ENCODE measurements around the gene KIF6.
"Not testable (repeated sequence)": the region's sequence is repeated elsewhere in the genome, so short reads cannot be mapped to it uniquely, and the experiment has no call there.

KIF6 gene

DNA sequence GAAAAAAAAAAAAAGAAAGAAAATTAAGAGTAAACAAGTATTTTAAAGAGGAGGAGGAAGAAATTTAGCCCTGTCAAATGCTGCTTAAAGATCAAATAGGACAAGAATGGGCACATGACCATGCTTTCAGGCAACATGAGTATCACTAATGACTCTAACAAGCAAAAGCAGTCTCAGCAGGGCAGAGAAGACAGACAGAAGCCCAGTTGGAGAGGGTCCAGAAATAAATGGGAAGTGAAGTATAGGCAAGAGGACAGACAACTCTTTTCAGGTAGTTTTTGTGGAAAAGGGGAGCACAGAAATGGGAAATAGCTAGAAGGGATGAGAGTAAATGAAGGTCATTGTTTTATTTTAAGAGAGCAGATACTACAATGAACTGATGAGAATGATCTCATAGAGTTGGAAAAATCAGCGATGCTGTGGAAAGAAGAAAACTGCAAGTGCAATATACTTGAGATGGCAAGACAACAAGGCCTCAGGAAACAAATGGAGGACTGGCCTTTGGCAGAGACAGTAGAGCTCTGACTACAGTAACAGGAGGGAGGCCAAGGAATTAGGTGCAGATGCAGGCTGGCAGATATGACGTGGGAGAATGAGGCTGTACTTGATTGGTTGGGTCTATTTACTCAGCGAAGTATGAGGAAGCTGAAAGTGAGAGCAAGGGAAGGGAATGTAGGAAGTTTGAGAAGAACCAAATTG lies 40.3 kb downstream of the KIF6 start:
- TF ChIP-seq, protein P1, sequence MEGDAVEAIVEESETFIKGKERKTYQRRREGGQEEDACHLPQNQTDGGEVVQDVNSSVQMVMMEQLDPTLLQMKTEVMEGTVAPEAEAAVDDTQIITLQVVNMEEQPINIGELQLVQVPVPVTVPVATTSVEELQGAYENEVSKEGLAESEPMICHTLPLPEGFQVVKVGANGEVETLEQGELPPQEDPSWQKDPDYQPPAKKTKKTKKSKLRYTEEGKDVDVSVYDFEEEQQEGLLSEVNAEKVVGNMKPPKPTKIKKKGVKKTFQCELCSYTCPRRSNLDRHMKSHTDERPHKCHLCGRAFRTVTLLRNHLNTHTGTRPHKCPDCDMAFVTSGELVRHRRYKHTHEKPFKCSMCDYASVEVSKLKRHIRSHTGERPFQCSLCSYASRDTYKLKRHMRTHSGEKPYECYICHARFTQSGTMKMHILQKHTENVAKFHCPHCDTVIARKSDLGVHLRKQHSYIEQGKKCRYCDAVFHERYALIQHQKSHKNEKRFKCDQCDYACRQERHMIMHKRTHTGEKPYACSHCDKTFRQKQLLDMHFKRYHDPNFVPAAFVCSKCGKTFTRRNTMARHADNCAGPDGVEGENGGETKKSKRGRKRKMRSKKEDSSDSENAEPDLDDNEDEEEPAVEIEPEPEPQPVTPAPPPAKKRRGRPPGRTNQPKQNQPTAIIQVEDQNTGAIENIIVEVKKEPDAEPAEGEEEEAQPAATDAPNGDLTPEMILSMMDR (conservative IDR thresholded peaks at IDR 0.05; ENCODE audit: low read length) = no peak
- peak; percentile 81 for DNase-seq (ENCODE audit: low read depth)
- no peak overlapping the region for H3K4me3 ChIP-seq (ENCODE audit: low read length)

DNA sequence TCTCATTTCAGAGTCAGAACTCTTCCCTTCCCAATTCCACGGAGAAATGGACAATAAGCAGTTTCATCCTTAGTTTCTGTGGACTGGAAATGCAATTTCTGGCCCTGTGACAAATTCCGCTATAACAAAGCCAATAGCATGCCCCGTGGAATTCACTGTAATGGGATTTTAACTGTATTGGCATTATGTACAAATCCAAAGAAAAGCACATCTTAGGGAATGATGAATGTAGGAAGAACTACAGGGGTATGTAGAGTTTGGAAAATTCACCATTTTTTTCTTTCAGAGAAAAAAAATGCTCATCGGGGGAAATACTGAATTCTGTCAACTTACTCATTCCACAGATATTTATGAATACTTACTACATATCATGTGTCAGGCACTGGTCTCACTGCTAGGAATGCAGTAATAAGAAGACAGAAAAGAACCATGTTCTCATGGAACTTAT lies 43.5 kb downstream of the KIF6 start:
- peak; percentile 44 for DNase-seq (ENCODE audit: low read depth)
- H3K4me3 ChIP-seq (ENCODE audit: low read length) = no peak overlapping the region
- TF ChIP-seq, protein P1 (conservative IDR thresholded peaks at IDR 0.05; ENCODE audit: low read length) = no peak

DNA sequence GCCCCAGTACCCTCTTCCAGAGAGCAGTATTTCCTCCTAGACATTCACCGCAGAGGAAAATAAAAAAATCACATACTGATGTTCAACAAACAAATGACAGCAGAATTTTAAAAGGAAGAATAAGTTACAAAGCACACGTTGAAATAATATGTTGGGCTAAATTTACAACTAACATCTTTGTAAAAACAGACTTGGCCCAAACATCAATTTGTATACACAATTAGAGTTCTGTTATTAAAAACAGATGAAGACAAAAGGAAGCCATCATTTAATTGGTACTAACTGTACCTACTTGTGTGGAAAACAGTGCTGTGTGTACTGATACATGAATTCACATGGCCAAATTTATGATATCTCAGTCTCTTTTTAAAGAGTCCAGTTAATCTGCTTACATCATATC lies 46.3 kb downstream of the KIF6 start:
- TF ChIP-seq, protein P1 (conservative IDR thresholded peaks at IDR 0.05; ENCODE audit: low read length) = no peak
- no peak overlapping the region for H3K4me3 ChIP-seq (ENCODE audit: low read length)
- no peak for DNase-seq (ENCODE audit: low read depth)

DNA sequence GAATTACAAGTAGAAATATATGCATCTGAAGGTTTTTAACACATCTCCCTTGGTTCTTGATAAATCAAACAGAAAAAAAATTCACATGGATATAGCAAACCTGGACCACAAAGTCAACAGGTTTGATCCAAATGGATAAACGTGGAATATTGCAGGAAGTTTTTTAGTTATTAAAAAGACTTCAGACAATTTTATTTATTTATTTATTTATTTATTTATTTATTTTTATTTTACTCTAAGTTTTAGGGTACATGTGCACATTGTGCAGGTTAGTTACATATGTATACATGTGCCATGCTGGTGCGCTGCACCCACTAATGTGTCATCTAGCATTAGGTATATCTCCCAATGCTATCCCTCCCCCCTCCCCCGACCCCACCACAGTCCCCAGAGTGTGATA lies 47.9 kb downstream of the KIF6 start:
- H3K4me3 ChIP-seq (ENCODE audit: low read length); DNase-seq (ENCODE audit: low read depth): not testable (repeated sequence)

DNA sequence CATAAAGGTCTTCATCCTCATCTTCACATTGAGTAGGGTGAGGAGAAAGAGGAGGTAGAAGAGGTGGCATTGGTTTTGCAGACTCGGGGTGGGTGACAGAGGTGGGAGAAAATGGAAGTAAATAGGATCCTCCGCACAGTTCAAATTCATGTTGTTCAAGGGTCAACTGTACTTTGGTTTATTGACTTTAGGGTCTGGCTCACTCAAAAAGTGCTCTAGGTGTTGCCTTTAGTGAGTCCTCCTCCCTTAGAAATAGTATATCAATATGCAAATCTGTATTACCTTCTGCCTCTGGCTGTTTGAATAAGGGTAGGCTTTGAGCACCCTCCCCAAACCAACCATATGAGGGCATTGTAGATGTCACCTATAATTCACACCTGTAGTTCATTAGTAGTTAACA lies 54.7 kb downstream of the KIF6 start:
- TF ChIP-seq, protein P1 (conservative IDR thresholded peaks at IDR 0.05; ENCODE audit: low read length) = no peak
- DNase-seq (ENCODE audit: low read depth) = no peak
- H3K4me3 ChIP-seq (ENCODE audit: low read length) = no peak overlapping the region

DNA sequence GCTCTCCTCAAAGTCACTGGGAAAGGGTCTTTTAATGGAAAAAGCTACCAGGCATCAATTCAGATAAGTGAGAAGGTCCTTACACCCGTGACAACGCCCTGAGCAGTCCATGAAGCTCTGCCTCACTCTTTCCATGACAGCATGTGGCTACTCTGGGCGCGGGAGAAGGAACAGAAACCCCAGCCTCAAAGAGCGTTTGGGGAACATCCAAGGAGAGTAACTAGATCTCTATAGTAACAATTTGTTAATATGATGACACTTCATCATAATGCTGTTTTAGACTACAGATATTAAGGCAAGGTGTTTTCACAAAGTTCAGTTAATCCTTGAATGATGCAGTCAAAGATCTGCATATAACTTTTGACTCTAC lies 55.2 kb downstream of the KIF6 start:
- TF ChIP-seq, protein P1 (conservative IDR thresholded peaks at IDR 0.05; ENCODE audit: low read length) = no peak
- H3K4me3 ChIP-seq (ENCODE audit: low read length) = no peak overlapping the region
- DNase-seq (ENCODE audit: low read depth) = no peak

DNA sequence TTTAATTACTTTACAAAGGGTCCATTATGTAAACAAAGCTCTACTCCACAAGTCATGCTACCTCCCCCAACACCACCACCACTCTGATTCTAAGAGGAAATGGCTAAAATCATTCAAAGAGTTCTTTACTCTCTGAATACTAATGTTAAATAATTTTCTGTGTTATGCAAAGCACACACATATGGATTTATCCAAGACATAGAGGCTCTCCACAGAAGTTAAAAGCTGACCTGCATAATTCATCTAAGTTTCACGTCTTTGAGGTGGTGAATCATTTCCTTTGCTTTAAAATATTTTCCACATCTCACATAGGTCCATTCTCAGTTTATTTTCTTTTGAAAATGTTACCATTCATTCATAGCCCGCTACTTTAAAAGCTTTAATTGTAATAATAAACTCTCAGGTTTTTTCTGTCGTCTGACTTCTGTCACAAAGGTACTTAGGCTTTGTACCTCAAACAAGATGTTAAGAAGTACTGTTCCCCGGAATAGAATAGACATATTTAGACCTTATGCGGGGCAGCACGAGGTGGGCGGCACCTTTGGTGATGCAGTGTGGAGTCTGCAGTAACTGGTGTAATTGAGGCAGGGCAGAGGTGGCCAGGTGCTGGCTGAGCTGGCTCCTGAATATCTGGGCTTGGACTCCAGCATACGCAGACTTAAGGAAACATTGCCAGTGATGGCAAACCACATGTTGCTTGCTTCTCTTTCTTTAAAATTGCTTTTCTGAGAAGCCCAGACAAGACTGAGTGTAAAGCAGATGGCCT lies 55.8 kb downstream of the KIF6 start:
- TF ChIP-seq, protein P1 (conservative IDR thresholded peaks at IDR 0.05; ENCODE audit: low read length) = no peak
- peak; percentile 16 for DNase-seq (ENCODE audit: low read depth)

More for the DNA sequence above, 55.8 kb downstream of the KIF6 start:
- no peak overlapping the region for H3K4me3 ChIP-seq (ENCODE audit: low read length)

All from AG10803 (cell line).